HepG2 (cell line): Measurements from ENCODE around the gene INTS15. TPM values are rescaled to one million over a fixed set of nuclear protein-coding genes. Genes with fewer than 3 reads are reported as not detected.

Source experiments
- FOXA3 ChIP-seq: IDR thresholded peaks from 2 replicates; pipeline ENCODE4 v1.6.1; 2016; ENCODE audit warnings: missing genetic modification reagents, missing compliant biosample characterization
- KLF9 ChIP-seq: IDR thresholded peaks from 2 replicates; pipeline ENCODE4 v1.6.1; 2016; ENCODE audit warnings: low read depth
- MXD1 ChIP-seq: sonication (generic); formaldehyde crosslinking; IDR thresholded peaks from 2 replicates; pipeline ENCODE4 v1.4.0; 2020; ENCODE audit warnings: mild to moderate bottlenecking, missing genetic modification reagents
- NFIC ChIP-seq: IDR thresholded peaks from 2 replicates; pipeline ENCODE4 v1.6.1; 2012; ENCODE audit warnings: mild to moderate bottlenecking, low read length, inconsistent platforms
- PBX3 ChIP-seq: sonication (generic); formaldehyde crosslinking; IDR thresholded peaks from 2 replicates; pipeline ENCODE4 v1.8.1; 2023; ENCODE audit warnings: missing genetic modification reagents, inconsistent platforms, borderline replicate concordance
- PCBP2 ChIP-seq: fragments of 200-400 bp; formaldehyde crosslinking; optimal IDR thresholded peaks from 2 replicates; pipeline ENCODE3; 2018; ENCODE audit warnings: low read length, low read depth; ENCODE audit not compliant: poor library complexity, severe bottlenecking
- RFX3 ChIP-seq: IDR thresholded peaks from 2 replicates; pipeline ENCODE4 v1.6.1; 2016; ENCODE audit warnings: missing biosample characterization, missing genetic modification reagents
- SP2 ChIP-seq: sonication (generic); formaldehyde crosslinking; IDR thresholded peaks from 2 replicates; pipeline ENCODE4 v1.5.1; 2020; ENCODE audit warnings: mild to moderate bottlenecking, missing genetic modification reagents
- TSC22D2 ChIP-seq: sonication (generic); formaldehyde crosslinking; IDR thresholded peaks from 2 replicates; pipeline ENCODE4 v1.5.1; 2020; ENCODE audit warnings: missing genetic modification reagents, mild to moderate bottlenecking, borderline replicate concordance
- ZNF33A ChIP-seq: sonication (generic); formaldehyde crosslinking; IDR thresholded peaks from 2 replicates; pipeline ENCODE4 v1.5.1; 2020; ENCODE audit warnings: missing genetic modification reagents, mild to moderate bottlenecking, moderate library complexity, borderline replicate concordance
- ZNF362 ChIP-seq: sonication (generic); formaldehyde crosslinking; IDR thresholded peaks from 2 replicates; pipeline ENCODE4 v1.4.0; 2020; ENCODE audit warnings: missing genetic modification reagents, mild to moderate bottlenecking, borderline replicate concordance
- ZNF512 ChIP-seq: sonication (generic); formaldehyde crosslinking; IDR thresholded peaks from 2 replicates; pipeline ENCODE4 v1.4.0; 2020; ENCODE audit warnings: mild to moderate bottlenecking, missing genetic modification reagents
- ZNF572 ChIP-seq: sonication (generic); formaldehyde crosslinking; IDR thresholded peaks from 2 replicates; pipeline ENCODE4 v1.5.1; 2020; ENCODE audit warnings: mild to moderate bottlenecking, missing genetic modification reagents
- ZNF710 ChIP-seq: sonication (generic); formaldehyde crosslinking; IDR thresholded peaks from 2 replicates; pipeline ENCODE4 v1.5.0; 2020; ENCODE audit warnings: mild to moderate bottlenecking, missing genetic modification reagents, borderline replicate concordance
- ZNF776 ChIP-seq: sonication (generic); formaldehyde crosslinking; IDR thresholded peaks from 2 replicates; pipeline ENCODE4 v1.4.0; 2020; ENCODE audit warnings: mild to moderate bottlenecking, missing genetic modification reagents
- polyA plus RNA-seq, 8 experiments: library from polyadenylated mRNA; depleted of rRNA in 3 of 8; stranded (reverse) in 7 of 8; unstranded in 1 of 8; fragments of >200 nt; fragmentation: Illumina TruSeq in 4 of 8; extraction: Trizol in 4 of 8; gene quantifications; 2 replicates each; pipeline versions ENCODE4 v1.2.1 to v1.2.3, GENCODE V29; 2011 to 2016; ENCODE audit warnings: low read depth in 4 of 8, missing spikeins in 1 of 8, mixed read lengths in 1 of 8; ENCODE audit not compliant: insufficient read depth in 1 of 8
- total RNA-seq, 5 experiments: library from RNA; depleted of rRNA; stranded (reverse); fragments of >200 nt; fragmentation: Illumina TruSeq; extraction: Trizol; gene quantifications; 2 replicates each; pipeline ENCODE4 v1.2.3, GENCODE V29; 2016; ENCODE audit warnings: low read depth in 1 of 5

The INTS15 gene
- total and polyA plus RNA-seq, 2 of the 13 experiments (the other 11 are each of a cell fraction or from before 2014, with no cell fraction given), result 16.3 to 25.7 TPM

GRCh38 chr7:6577369-6578113 is 12.3 kb upstream of the INTS15 start, which contains the start of gene ZDHHC4 (continued):
- TF ChIP-seq PCBP2 (no peak), ZNF776 (peak; percentile 43), NFIC (no peak), ZNF33A (CRISPR knock-in tag) (peak; percentile 79), TSC22D2 (CRISPR knock-in tag) (no peak), RFX3 (no peak; the same call in 1 of the 2 replicates), PBX3 (CRISPR knock-in tag) (no peak), KLF9 (CRISPR knock-in tag) (no peak), ZNF710 (CRISPR knock-in tag) (no peak), ZNF512 (CRISPR knock-in tag) (no peak), ZNF362 (CRISPR knock-in tag) (no peak; the same call in 1 of the 2 replicates), ZNF572 (peak; percentile 17; the same call in 1 of the 2 replicates), FOXA3 (CRISPR knock-in tag) (peak; percentile 60; the same call in 1 of the 2 replicates), SP2 (CRISPR knock-in tag) (peak; percentile 61), MXD1 (CRISPR knock-in tag) (no peak)
